Panc1 (cell line): ENCODE data around the gene ERC2. TPM values are rescaled to one million over a fixed set of nuclear protein-coding genes. Genes with fewer than 3 reads are reported as not detected.

Experiments used
- ATAC-seq: fragments of 200-7000 bp; cut with Tn5 transposase; 2 replicates; pipeline ENCODE4 v1.9.1; 2020; ENCODE audit warnings: mild to moderate bottlenecking, moderate library complexity
- BruUV-seq: library from RNA; stranded (reverse); fragments of 400-500 nt; replicated peaks from 2 replicates; lab custom pipeline; 2021; lab: Mats Ljungman, UMichigan
- CTCF ChIA-PET: fragments of 300-600 bp; sonication (Branson Sonifier 250); formaldehyde crosslinking; loops from one replicate; lab custom pipeline; 2022; ENCODE audit warnings: antibody characterized with exemption; lab: Charles Lee
- POLR2A ChIA-PET: fragments of 300-600 bp; sonication (Branson Sonifier 250); formaldehyde crosslinking; loops from one replicate; lab custom pipeline; 2022; ENCODE audit warnings: antibody characterized with exemption; lab: Charles Lee
- DNase-seq: peaks from one replicate; pipeline ENCODE4 v3.0.0-alpha.2; 2010; ENCODE audit warnings: low read depth, low spot score
- H3K27ac ChIP-seq: 2 replicates; pipeline ENCODE4 v1.5.1; 2011; ENCODE audit warnings: mild to moderate bottlenecking, low read length, inconsistent platforms
- H3K27me3 ChIP-seq: fragments of 200-500 bp; sonication (Bioruptor generic); 2 replicates; pipeline ENCODE4 v1.6.0; 2014; ENCODE audit warnings: low read length, inconsistent platforms; ENCODE audit not compliant: control insufficient read depth, insufficient read depth
- H3K36me3 ChIP-seq: fragments of 200-500 bp; sonication (Bioruptor generic); 2 replicates; pipeline ENCODE4 v1.5.1; 2014; ENCODE audit warnings: inconsistent platforms, mild to moderate bottlenecking, low read length, moderate library complexity; ENCODE audit not compliant: control insufficient read depth, insufficient read depth
- H3K4me1 ChIP-seq: 2 replicates; pipeline ENCODE4 v1.5.1; 2011; ENCODE audit warnings: inconsistent platforms, mild to moderate bottlenecking, low read length, moderate library complexity; ENCODE audit not compliant: control insufficient read depth, insufficient read depth
- H3K4me3 ChIP-seq, 2 experiments: 2 replicates each; pipeline ENCODE4 v1.5.1; 2011 to 2012; ENCODE audit warnings: low read depth in 2 of 2, low read length in 2 of 2, mild to moderate bottlenecking in 2 of 2, inconsistent platforms in 1 of 2, moderate library complexity in 1 of 2
- H3K9me3 ChIP-seq: fragments of 200-500 bp; sonication (Bioruptor generic); 2 replicates; pipeline ENCODE4 v1.5.1; 2014; ENCODE audit warnings: low read depth, mild to moderate bottlenecking, inconsistent platforms, low read length, moderate library complexity; ENCODE audit not compliant: control insufficient read depth, insufficient read depth
- POLR2AphosphoS5 ChIP-seq: IDR thresholded peaks from 2 replicates; pipeline ENCODE4 v1.6.1; 2012; ENCODE audit warnings: mild to moderate bottlenecking, low read depth, low read length, moderate library complexity
- REST ChIP-seq, 2 experiments: IDR thresholded peaks; 2 replicates each; pipeline ENCODE4 v1.6.1; 2011 to 2012; ENCODE audit warnings: low read depth in 2 of 2, control low read depth in 1 of 2, low read length in 1 of 2, mild to moderate bottlenecking in 1 of 2, moderate library complexity in 1 of 2; ENCODE audit not compliant: insufficient read depth in 1 of 2
- SIN3A ChIP-seq: IDR thresholded peaks from 2 replicates; pipeline ENCODE4 v1.6.1; 2012; ENCODE audit warnings: low read depth, mild to moderate bottlenecking, low read length, moderate library complexity, borderline replicate concordance; ENCODE audit not compliant: insufficient read depth
- TCF7L2 ChIP-seq: IDR thresholded peaks from 2 replicates; pipeline ENCODE4 v1.6.1; 2011; ENCODE audit warnings: mild to moderate bottlenecking, low read depth, low read length, inconsistent platforms
- in situ Hi-C: cut with HindIII; loops from 2 replicates; pipeline ENCODE4 v1.10.0; 2016; ENCODE audit warnings: low sequenced_read_pairs, low pct_unique_long_range_greater_than_20kb
- intact Hi-C: fragments of 100-400 bp; cut with micrococcal nuclease; formaldehyde crosslinking; loops from one replicate; pipeline ENCODE4 v1.10.0; 2022; ENCODE audit not compliant: unreplicated experiment
- total RNA-seq: library from RNA; stranded (reverse); gene quantifications from one replicate; pipeline ENCODE4 v1.2.1, GENCODE V29; 2021; ENCODE audit not compliant: unreplicated experiment
- TF ChIP-seq, protein P1 (sequence below): fragments of 450-650 bp; IDR thresholded peaks from 2 replicates; pipeline ENCODE4 v1.5.1; 2017; ENCODE audit warnings: mild to moderate bottlenecking

ERC2 gene
- total RNA-seq, 1 experiment from 2014 or later, result 0.33 TPM

DNA sequence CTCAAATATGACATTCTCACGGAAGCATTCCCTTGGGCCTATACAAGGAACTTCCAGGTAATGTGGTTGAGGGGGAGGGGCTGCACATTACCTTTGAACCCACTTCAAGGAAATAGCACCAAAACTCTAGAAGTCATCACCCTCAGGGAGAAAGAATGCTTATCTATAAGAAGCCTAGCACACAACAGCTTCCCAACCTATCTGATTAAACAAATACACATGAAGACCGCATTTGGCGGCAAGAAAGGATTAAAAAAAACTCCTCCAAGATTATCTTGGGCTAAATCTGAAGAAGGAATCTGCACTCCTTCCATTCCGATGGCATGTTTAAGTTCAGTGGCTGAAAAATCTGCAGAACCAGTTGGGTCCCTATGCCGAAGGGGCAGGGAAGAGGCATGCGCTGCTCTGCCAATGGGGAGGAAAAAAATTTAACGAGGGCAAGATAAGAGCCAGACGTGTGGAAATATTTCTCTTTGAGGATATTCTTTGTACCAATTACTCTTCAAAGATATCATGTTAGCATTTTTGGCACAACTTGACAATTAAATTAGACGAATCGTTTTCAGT is 899.2 kb downstream of the ERC2 start:
- POLR2A ChIA-PET, result no interaction called here
- Histone ChIP-seq H3K9me3 (no peaks in the 10 kb centered on the region), H3K4me1 (no peaks in the 10 kb centered on the region), H3K4me3 (no peak overlapping the region), H3K27me3 (no peaks in the 10 kb centered on the region; the same call in 1 of the 2 replicates), H3K27ac (no peak overlapping the region), H3K36me3 (no peaks in the 10 kb centered on the region)
- ATAC-seq, result no peak
- intact Hi-C loops (no loop called here), in situ Hi-C loops (no loop called here)
- no peak for DNase-seq
- no TSS peak for BruUV-seq
- CTCF ChIA-PET, result no interaction called here
- TF ChIP-seq, protein P1, sequence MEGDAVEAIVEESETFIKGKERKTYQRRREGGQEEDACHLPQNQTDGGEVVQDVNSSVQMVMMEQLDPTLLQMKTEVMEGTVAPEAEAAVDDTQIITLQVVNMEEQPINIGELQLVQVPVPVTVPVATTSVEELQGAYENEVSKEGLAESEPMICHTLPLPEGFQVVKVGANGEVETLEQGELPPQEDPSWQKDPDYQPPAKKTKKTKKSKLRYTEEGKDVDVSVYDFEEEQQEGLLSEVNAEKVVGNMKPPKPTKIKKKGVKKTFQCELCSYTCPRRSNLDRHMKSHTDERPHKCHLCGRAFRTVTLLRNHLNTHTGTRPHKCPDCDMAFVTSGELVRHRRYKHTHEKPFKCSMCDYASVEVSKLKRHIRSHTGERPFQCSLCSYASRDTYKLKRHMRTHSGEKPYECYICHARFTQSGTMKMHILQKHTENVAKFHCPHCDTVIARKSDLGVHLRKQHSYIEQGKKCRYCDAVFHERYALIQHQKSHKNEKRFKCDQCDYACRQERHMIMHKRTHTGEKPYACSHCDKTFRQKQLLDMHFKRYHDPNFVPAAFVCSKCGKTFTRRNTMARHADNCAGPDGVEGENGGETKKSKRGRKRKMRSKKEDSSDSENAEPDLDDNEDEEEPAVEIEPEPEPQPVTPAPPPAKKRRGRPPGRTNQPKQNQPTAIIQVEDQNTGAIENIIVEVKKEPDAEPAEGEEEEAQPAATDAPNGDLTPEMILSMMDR, result no peak

GRCh38 chr3:55567615-55568014 is 900.7 kb downstream of the ERC2 start:
- DNase-seq, result no peak
- H3K36me3 ChIP-seq, result no peaks in the 10 kb centered on the region
- no peak for TF ChIP-seq POLR2AphosphoS5
- TF ChIP-seq, protein P1, result no peak
- no peak for TF ChIP-seq REST (IDR thresholded peaks at IDR 0.05; ENCODE audit: insufficient read depth in 1 of 2, low read depth in 2 of 2, low read length in 1 of 2)
- no peak for TF ChIP-seq SIN3A
- TF ChIP-seq TCF7L2, result no peak
- no peak overlapping the region for H3K27ac ChIP-seq
- no peak overlapping the region for H3K4me3 ChIP-seq
- no peaks in the 10 kb centered on the region; the same call in 1 of the 2 replicates for H3K27me3 ChIP-seq
- CTCF ChIA-PET, result no interaction called here
- in situ Hi-C loops (no loop called here), intact Hi-C loops (no loop called here)
- BruUV-seq, result no TSS peak
- H3K4me1 ChIP-seq, result no peaks in the 10 kb centered on the region
- no peak for ATAC-seq
- POLR2A ChIA-PET, result no interaction called here
- H3K9me3 ChIP-seq, result no peaks in the 10 kb centered on the region
